Measurements from ENCODE around the gene SLC22A17.
A peak's percentile ranks its signal among the peaks of the same experiment; 100 is the strongest.

SLC22A17 gene

DNA sequence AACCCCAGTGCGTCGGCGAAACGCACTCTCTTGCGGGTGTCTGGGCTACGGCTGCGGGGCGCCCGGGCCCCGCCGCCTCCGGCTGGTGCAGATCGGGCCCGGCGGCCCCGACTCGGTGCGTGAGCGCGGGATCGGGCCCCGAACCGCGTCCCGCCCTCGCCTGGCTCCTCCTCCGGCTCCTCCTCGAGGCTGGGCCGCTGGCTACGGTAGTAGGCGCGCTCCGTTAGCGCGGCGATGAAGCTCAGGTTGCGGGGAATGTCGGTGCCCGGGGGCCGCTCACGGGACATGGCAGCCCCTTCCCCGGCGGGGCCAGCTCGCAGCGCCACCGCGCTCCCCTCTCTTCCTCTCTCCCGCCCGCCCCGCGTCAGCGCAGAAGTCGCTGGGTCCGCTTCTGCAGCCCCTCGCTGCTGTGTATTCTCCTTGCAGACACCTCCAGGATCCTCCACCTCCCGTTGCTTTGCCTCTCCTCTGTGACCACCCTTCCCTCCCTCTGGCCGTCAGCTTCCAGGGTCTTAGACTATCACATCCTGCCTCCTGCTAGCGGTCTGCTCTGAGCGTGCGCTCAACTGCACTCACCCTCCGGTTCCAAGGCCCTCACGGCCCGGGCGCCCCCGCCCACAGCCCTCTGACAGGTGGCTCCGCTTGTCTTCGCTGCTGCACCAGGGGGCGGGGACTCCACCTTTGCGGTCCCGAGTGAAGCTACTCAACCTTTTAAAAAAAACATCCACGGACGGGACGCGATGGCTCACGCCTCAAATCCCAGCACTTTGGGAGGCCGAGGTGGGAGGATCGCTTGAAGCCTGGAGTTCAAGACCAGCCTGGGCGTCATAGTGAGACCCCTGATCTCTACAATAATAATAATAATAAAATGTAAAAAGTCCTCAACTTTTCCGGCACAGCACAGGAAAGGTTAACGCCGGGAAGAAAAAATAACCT lies 50.1 kb downstream of the SLC22A17 start, which contains the start of gene PPP1R3E:
TSS of gene PPP1R3E (minus strand) at position 570 of the 936 bp plus-strand sequence. CDS start at position 287, 283 bp downstream.
- DNase-seq = peak; percentile 100

DNA sequence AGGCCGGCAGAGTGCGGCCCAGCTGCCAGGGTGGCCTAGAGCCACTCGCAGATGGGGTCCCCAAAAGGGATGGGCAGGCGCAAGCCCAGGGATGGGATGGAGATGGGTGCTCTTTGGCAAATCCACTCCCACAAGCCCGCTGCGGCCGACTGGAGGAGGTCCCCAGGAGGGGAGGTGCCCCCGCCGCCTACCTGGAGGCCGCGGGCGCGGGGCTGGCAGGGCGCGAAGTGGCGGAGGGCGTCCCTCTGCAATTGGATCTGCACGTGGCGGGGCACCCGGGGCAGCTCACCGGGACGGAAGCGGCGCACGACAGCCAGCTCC lies 50.8 kb downstream of the SLC22A17 start:
- no peak for DNase-seq

DNA sequence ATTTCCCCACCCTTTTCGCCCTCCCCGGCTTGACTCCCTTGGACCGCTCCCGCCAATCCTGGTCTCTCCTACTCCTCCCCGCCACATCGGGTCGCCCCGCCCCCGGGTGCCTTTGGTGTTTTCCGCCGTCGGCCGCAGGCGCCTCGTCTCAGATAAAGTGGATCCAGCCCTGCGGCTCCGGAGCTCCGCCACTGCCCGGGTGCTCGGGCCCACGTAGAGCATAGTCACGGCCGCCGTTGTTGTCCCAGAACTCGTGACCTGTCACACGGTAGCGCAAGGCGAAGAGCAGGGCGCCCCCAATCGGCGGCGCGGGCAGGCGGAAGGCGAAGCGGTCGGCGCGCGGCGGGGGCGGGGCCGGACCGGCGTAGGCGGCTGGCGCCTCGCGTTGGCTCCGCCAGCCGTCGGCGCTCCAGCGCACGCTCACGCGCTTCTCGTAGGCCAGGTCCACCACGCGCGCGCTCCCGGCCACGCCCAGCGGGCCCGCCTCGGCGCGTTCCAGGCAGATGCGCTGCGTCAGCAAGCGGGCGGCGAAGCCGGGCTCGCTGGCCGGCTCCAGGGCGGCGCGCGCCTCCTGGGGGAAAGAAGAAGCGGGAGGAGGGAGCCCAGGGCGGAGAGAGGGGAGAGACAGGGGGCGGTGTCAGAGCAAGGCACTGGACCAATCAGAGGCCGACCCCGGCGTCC lies 51.3 kb downstream of the SLC22A17 start:
- DNase-seq = peak; percentile 100

DNA sequence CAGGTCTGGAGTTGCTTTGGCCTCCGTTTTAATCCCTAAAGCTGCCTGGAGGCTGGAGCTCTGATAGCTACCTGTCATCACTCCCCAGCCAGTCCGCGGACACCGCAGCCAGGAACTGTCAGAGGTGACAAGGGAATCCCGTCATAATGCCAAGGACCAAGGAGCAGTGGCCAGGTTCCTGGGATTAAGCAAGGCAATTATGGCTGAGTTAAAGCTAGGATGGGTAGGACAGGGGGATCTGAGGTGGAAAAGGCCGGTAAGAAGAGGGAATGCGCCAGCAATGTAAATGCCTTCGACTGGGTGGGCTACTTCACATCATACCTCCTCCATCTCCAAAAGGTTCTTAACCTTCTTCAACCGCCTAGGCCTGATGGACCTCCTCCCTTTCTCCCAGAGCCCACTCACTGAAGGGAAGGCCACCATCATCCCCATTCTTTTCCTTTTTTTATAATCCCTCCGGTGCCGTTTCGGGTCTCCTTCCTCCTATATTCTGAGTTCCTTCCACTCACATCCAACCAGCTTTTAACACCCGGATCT lies 51.9 kb downstream of the SLC22A17 start:
- peak; percentile 85 for DNase-seq

DNA sequence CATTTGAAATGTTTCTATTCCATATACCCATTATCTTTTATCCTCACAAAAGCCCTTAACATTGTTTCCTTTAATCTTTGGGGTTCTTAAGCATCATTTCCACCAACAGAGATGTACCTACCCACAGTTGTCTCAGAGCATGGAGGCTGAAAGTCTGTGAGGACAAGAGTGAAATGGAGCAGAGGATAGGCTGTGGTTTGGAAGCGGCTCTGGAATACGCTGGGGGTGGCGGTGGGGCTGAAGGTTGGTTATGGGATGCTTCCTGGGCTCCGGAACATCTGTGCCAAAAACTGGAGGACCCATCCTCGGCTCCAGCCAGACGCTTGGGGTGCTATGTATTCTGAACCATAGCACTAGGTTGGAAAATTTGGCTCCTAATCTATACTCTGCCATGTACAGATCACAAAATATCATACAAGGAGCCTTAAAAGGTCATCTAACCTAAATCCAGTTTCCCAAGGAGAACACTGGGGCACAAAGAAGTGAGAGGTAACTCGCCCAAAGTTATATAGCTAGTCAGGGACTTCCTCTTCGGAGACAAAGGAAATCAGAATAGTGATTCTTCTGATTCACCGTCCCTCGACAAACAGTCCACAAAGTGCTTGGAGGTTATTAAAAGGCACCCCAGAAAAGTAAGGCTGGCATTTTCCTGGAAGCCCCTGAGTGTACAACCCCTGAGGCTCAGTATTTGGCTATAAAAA lies 52.6 kb downstream of the SLC22A17 start:
- no peak for DNase-seq

DNA sequence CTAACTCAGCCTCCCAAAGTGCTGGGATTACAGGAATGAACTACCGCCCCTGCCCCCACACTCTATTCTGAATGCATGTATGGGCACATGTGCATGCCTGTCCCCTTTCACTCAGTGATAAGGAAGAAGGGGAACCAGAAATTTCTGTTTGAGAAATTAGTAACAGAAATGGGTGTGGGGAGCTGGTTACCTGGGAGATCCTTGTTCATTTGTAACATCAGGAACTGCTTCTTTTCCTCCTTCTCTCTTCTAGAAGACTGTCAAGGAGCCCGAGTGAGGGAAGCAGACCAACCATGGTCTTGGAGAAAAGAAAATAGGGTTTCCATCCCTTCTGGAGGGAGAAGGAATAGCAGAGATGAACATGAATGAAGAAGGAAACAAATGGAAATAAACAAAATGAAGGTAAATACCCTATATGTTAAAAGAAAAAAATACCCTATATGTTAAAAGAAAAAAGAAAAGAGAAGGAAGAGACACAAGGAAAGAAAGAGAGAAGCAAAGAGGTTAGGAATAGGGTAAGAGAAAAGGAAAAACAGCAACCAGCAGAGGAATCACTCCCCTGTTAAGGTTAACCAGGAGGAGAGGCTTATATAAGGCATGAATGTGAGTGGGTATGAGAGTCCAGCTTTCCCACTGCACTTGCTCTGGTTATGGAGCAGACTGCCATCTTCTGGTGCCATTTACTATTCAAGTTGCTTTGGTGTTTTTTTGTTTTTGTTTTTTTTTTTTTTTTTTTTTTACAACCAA lies 53.3 kb downstream of the SLC22A17 start:
- no peak for DNase-seq

DNA sequence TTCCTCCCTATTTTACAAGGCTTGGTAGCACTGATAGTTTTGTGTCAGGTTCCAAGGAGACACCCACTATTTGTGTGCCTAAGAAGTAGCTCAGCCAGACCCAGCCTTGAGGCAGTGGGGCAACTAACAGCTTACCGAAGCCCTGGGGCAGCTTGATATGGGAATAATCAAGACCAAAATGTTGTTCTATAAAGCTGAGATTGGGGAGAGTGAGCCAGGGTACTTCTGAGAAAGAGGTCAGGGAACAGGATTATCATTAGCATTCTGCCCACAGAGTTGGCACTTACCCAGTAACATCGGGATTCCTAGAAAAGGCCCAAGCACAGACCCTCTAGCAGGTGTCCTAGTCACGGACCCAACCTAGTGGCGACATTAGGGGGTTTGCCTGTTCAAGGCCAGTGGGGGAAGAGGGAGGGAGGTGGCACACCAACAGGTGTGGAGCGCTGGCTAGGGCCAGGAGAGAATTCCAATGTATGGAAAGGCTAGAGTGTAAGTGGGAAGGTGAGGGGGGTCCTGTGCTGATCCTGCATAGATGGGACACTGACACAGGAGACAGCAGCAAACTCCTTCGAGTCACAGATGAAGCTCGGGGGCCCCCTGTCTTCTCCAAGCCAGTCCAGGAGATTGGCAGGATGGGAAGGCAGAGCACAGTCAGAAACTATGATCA lies 54.9 kb downstream of the SLC22A17 start:
- no peak for DNase-seq

DNA sequence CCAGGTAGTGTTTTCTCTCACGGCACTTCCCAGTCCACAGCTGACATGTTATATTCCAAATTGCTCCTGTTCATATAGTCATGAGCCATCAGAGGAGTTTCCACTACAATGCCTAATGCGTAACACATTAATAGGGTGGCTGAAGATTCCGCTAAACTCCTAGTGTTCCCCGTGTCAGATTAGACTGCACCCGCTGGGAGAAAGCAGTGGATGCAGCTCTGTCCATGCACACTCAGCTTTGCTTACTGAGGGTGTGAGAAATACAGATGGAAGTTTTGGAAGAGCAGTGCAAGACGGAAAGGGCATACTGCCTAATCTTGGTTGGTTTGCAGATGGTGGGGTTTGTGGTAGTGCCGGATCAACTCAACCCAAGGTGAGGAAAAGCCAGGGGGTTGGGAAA lies 55.6 kb downstream of the SLC22A17 start:
- no peak for DNase-seq
